ENCODE data around the gene CENPV. TPM values are rescaled to one million over a fixed set of nuclear protein-coding genes. Genes with fewer than 3 reads are reported as not detected.

CENPV gene
- total RNA-seq, 2 donors from 2014 or later, result 109 to 202 TPM

DNA sequence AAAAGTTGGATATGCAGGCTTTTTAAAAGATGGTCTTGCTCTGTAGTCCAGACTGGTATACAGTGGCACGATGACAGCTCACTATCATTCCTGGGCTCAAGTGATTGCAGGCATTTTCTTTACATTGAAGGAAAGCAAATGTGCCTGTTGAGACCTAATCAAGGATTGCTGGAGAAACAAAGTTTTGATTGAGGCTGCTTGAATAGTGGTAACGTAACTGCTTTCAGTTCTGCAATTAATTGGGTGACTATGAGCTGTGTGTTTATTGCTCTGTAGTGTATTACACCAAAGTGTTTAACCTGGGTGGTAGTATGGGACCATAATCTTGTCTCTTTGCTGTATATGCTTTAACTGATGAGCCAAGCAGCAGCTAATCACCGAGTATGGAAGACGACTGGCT, 29.9 kb upstream of the CENPV start:
- H3K4me3 ChIP-seq (ENCODE audit: low read length), result peak overlapping the region; percentile 93
- H3K4me3 Mint-ChIP-seq, result peak overlapping the region; percentile 85
- H3K9me3 ChIP-seq (ENCODE audit: control insufficient read depth, low read length), result no peaks in the 10 kb centered on the region
- H3K27ac ChIP-seq (ENCODE audit: low read depth, low read length), result no peak overlapping the region
- H3K27me3 Mint-ChIP-seq (ENCODE audit: insufficient read depth), result no peaks in the 10 kb centered on the region
- H3K36me3 ChIP-seq (ENCODE audit: control insufficient read depth, insufficient read depth, low read length), result peaks cover 25% of the 10 kb centered on the region
- H3K27me3 ChIP-seq (ENCODE audit: control insufficient read depth, insufficient read depth, low read length, poor library complexity, severe bottlenecking), result no peaks in the 10 kb centered on the region
- peaks cover 27% of the 10 kb centered on the region for H3K36me3 Mint-ChIP-seq (ENCODE audit: low read depth)
- 82 to 85% methylated on average over 3 to 4 of the region's 4 CpGs for WGBS, 2 experiments (ENCODE audit: insufficient coverage in 1 of 2, insufficient read length in 1 of 2)
- TF ChIP-seq, protein P1, sequence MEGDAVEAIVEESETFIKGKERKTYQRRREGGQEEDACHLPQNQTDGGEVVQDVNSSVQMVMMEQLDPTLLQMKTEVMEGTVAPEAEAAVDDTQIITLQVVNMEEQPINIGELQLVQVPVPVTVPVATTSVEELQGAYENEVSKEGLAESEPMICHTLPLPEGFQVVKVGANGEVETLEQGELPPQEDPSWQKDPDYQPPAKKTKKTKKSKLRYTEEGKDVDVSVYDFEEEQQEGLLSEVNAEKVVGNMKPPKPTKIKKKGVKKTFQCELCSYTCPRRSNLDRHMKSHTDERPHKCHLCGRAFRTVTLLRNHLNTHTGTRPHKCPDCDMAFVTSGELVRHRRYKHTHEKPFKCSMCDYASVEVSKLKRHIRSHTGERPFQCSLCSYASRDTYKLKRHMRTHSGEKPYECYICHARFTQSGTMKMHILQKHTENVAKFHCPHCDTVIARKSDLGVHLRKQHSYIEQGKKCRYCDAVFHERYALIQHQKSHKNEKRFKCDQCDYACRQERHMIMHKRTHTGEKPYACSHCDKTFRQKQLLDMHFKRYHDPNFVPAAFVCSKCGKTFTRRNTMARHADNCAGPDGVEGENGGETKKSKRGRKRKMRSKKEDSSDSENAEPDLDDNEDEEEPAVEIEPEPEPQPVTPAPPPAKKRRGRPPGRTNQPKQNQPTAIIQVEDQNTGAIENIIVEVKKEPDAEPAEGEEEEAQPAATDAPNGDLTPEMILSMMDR (conservative IDR thresholded peaks at IDR 0.05), result no peak
- peaks cover 22% of the 10 kb centered on the region for H3K4me1 Mint-ChIP-seq
- no peak overlapping the region for H3K9ac ChIP-seq (ENCODE audit: extremely low read depth, low read length, poor library complexity, severe bottlenecking)
- H3K9me3 Mint-ChIP-seq, result no peaks in the 10 kb centered on the region
- DNase-seq, result no peak
- no peaks in the 10 kb centered on the region for H3K4me1 ChIP-seq (ENCODE audit: control insufficient read depth, insufficient read depth, low read length)
- no peak overlapping the region for H3K27ac Mint-ChIP-seq

DNA sequence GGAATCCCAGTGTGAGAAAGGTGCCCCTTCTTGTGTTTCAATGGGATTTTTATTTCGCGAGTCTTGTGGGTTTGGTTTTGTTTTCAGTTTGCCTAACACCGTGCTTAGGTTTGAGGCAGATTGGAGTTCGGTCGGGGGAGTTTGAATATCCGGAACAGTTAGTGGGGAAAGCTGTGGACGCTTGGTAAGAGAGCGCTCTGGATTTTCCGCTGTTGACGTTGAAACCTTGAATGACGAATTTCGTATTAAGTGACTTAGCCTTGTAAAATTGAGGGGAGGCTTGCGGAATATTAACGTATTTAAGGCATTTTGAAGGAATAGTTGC, 28.2 kb upstream of the CENPV start:
- H3K36me3 Mint-ChIP-seq (ENCODE audit: low read depth), result peaks cover 27% of the 10 kb centered on the region
- WGBS, 2 experiments (ENCODE audit: insufficient coverage in 1 of 2, insufficient read length in 1 of 2), result 3 to 10% methylated on average over 12 to 14 of the region's 14 CpGs
- H3K9ac ChIP-seq (ENCODE audit: extremely low read depth, low read length, poor library complexity, severe bottlenecking), result peak overlapping the region; percentile 97
- peak overlapping the region; percentile 100 for H3K27ac ChIP-seq (ENCODE audit: low read depth, low read length)
- H3K9me3 Mint-ChIP-seq, result no peaks in the 10 kb centered on the region
- H3K4me1 ChIP-seq (ENCODE audit: control insufficient read depth, insufficient read depth, low read length), result no peaks in the 10 kb centered on the region
- H3K27me3 ChIP-seq (ENCODE audit: control insufficient read depth, insufficient read depth, low read length, poor library complexity, severe bottlenecking), result no peaks in the 10 kb centered on the region
- H3K4me3 Mint-ChIP-seq, result peak overlapping the region; percentile 85
- H3K36me3 ChIP-seq (ENCODE audit: control insufficient read depth, insufficient read depth, low read length), result peaks cover 25% of the 10 kb centered on the region
- H3K27me3 Mint-ChIP-seq (ENCODE audit: insufficient read depth), result no peaks in the 10 kb centered on the region
- H3K27ac Mint-ChIP-seq, result peak overlapping the region; percentile 100
- TF ChIP-seq, protein P1 (conservative IDR thresholded peaks at IDR 0.05), result no peak
- no peaks in the 10 kb centered on the region for H3K9me3 ChIP-seq (ENCODE audit: control insufficient read depth, low read length)
- no peak for DNase-seq
- peaks cover 17% of the 10 kb centered on the region for H3K4me1 Mint-ChIP-seq
- H3K4me3 ChIP-seq (ENCODE audit: low read length), result peak overlapping the region; percentile 93

DNA sequence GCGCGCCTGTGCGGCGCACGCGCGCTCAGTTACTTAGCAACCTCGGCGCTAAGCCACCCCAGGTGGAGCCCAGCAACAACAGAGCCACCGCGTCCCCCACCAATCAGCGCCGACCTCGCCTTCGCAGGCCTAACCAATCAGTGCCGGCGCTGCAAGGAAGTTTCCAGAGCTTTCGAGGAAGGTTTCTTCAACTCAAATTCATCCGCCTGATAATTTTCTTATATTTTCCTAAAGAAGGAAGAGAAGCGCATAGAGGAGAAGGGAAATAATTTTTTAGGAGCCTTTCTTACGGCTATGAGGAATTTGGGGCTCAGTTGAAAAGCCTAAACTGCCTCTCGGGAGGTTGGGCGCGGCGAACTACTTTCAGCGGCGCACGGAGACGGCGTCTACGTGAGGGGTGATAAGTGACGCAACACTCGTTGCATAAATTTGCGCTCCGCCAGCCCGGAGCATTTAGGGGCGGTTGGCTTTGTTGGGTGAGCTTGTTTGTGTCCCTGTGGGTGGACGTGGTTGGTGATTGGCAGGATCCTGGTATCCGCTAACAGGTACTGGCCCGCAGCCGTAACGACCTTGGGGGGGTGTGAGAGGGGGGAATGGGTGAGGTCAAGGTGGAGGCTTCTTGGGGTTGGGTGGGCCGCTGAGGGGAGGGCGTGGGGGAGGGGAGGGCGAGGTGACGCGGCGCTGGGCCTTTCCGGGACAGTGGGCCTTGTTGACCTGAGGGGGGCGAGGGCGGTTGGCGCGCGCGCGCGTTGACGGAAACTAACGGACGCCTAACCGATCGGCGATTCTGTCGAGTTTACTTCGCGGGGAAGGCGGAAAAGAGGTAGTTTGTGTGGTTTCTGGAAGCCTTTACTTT, 27.6 kb upstream of the CENPV start, which contains the start of gene UBB:
Gene UBB, plus strand, starts transcription at position 452 of the 856 bp plus-strand sequence. CDS start 817 bp downstream, outside the sequence.
- H3K4me3 Mint-ChIP-seq, result peak within 1 kb of the TSS; percentile 85
- Histone ChIP-seq H3K9me3 (ENCODE audit: control insufficient read depth, low read length) (no peaks in the 10 kb centered on the region), H3K4me1 (ENCODE audit: control insufficient read depth, insufficient read depth, low read length) (no peaks in the 10 kb centered on the region), H3K27me3 (ENCODE audit: control insufficient read depth, insufficient read depth, low read length, poor library complexity, severe bottlenecking) (no peaks in the 10 kb centered on the region), H3K9ac (ENCODE audit: extremely low read depth, low read length, poor library complexity, severe bottlenecking) (peak within 1 kb of the TSS; percentile 97), H3K27ac (ENCODE audit: low read depth, low read length) (peak within 1 kb of the TSS; percentile 100), H3K36me3 (ENCODE audit: control insufficient read depth, insufficient read depth, low read length) (peaks cover 25% of the 10 kb centered on the region), H3K4me3 (ENCODE audit: low read length) (peak within 1 kb of the TSS; percentile 93)
- WGBS, 2 experiments (ENCODE audit: insufficient coverage in 1 of 2, insufficient read length in 1 of 2), result 1% methylated on average over 26 to 66 of the region's 67 CpGs
- H3K9me3 Mint-ChIP-seq, result no peaks in the 10 kb centered on the region
- no peaks in the 10 kb centered on the region for H3K27me3 Mint-ChIP-seq (ENCODE audit: insufficient read depth)
- peaks cover 17% of the 10 kb centered on the region for H3K4me1 Mint-ChIP-seq
- peak within 1 kb of the TSS; percentile 100 for H3K27ac Mint-ChIP-seq
- DNase-seq, result peak; percentile 100
- peaks cover 27% of the 10 kb centered on the region for H3K36me3 Mint-ChIP-seq (ENCODE audit: low read depth)
- TF ChIP-seq, protein P1 (conservative IDR thresholded peaks at IDR 0.05), result peak; percentile 32

Data from endodermal cell (in vitro differentiated cells).